Ishikawa (cell line): ENCODE data around the gene CORO7.

ENCODE experiments used
- CEBPB ChIP-seq: IDR thresholded peaks from 2 replicates; pipeline ENCODE4 v1.6.1; 2012
- CREB1 ChIP-seq: IDR thresholded peaks from 2 replicates; pipeline ENCODE4 v1.6.1; 2012; ENCODE audit warnings: low read depth
- EGR1 ChIP-seq: IDR thresholded peaks from 2 replicates; pipeline ENCODE4 v1.6.1; 2012
- EP300 ChIP-seq: IDR thresholded peaks from 2 replicates; pipeline ENCODE4 v1.6.1; 2012; ENCODE audit warnings: borderline replicate concordance
- FOXM1 ChIP-seq: IDR thresholded peaks from 2 replicates; pipeline ENCODE4 v1.6.1; 2012; ENCODE audit warnings: low read depth, borderline replicate concordance
- MAX ChIP-seq: IDR thresholded peaks from 2 replicates; pipeline ENCODE4 v1.6.1; 2012
- RAD21 ChIP-seq: IDR thresholded peaks from 2 replicates; pipeline ENCODE4 v1.6.1; 2012; ENCODE audit warnings: low read depth
- REST ChIP-seq: IDR thresholded peaks from 2 replicates; pipeline ENCODE4 v1.6.1; 2012; ENCODE audit warnings: low read depth, mild to moderate bottlenecking
- TAF1 ChIP-seq: IDR thresholded peaks from 2 replicates; pipeline ENCODE4 v1.6.1; 2012; ENCODE audit warnings: low read depth, mild to moderate bottlenecking
- TCF12 ChIP-seq: IDR thresholded peaks from 2 replicates; pipeline ENCODE4 v1.6.1; 2012; ENCODE audit warnings: low read depth
- TEAD4 ChIP-seq: IDR thresholded peaks from 2 replicates; pipeline ENCODE4 v1.6.1; 2012
- USF1 ChIP-seq: IDR thresholded peaks from 2 replicates; pipeline ENCODE4 v1.6.1; 2012
- YY1 ChIP-seq: IDR thresholded peaks from 2 replicates; pipeline ENCODE4 v1.6.1; 2012; ENCODE audit warnings: low read depth
- ZBTB7A ChIP-seq: IDR thresholded peaks from 2 replicates; pipeline ENCODE4 v1.6.1; 2012; ENCODE audit warnings: low read depth

Gene CORO7

GRCh38 chr16:4391631-4392381 lies 24.6 kb downstream of the CORO7 start:
- TF ChIP-seq TEAD4 (no peak), USF1 (no peak; the same call in 1 of the 2 replicates), EP300 (no peak), RAD21 (no peak), CREB1 (no peak), TAF1 (no peak), YY1 (no peak), REST (no peak)

- TF ChIP-seq ZBTB7A (no peak), TEAD4 (no peak), FOXM1 (no peak), CREB1 (no peak), EP300 (no peak)
Measured at GRCh38 chr16:4390266-4391260, 25.8 kb downstream of the CORO7 start.

- TF ChIP-seq RAD21, result no peak
- no peak for TF ChIP-seq CEBPB
- no peak for TF ChIP-seq TCF12
- no peak for TF ChIP-seq CREB1
- TF ChIP-seq FOXM1, result no peak
- TF ChIP-seq ZBTB7A, result no peak
- TF ChIP-seq REST, result no peak
Measured at GRCh38 chr16:4389051-4389955, 27.1 kb downstream of the CORO7 start.

- TF ChIP-seq TCF12, result 0 out of 2 replicates have a peak, but pooled peaks have one; percentile 17
- peak; percentile 47; the same call in 1 of the 2 replicates for TF ChIP-seq MAX
- TF ChIP-seq EP300, result peak; percentile 58; the same call in 1 of the 2 replicates
- no peak for TF ChIP-seq EGR1
- no peak for TF ChIP-seq REST
- no peak for TF ChIP-seq CEBPB
- peak; percentile 79 for TF ChIP-seq ZBTB7A
- no peak; the same call in 1 of the 2 replicates for TF ChIP-seq TEAD4
Measured at GRCh38 chr16:4388271-4389021, 27.9 kb downstream of the CORO7 start.
